Activated CD8-positive, alpha-beta memory T cell treated with anti-CD3 and anti-CD28 coated beads for 48 hours (primary cell): ENCODE data around the gene TOX2.

ENCODE experiments used
- DNase-seq, 3 experiments: peaks; one replicate each; pipeline ENCODE4 v3.0.0-alpha.2; 2020; ENCODE audit warnings: low read depth in 2 of 3, low spot score in 2 of 3

The TOX2 gene

DNA sequence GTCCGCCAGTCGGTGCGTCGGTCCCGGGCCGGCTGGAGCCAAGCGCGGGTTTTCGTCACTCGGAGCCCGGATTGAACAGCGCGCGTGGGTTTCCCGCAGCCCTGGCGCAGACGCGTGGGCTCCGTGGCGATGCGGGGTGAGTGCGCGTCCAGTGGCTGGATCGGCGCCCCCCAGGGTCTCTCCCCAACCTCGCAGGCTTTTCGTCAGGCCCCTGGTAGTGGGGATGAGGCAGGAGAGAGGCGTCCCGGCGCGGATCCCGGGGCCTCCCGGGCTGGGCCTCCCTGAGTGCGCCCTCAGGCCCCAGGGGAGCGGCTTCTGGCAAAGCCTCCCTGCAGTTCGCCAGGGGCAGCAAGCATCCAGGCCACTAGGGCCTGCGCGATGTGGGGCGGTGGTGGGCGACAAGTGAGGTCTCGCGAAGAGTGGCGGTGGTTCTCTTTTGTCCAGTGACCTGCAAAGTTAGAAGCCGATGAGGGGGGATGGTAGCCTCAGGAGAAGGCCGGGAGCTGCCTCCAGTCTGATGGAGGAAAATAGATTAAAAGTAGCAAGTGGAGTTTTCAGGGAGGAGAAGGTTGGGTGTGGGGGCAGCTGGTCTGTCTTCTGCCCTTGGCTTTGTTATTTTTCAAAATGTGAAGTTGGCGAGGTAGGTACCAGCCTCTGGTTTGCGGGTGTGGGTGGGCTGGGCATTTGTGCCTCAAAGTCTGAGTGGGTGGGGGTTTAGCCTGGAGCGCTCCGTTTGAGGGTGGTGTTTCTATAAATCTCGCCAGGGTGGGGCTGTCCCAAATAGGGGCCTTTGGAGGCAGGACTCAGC lies 1.6 kb downstream of the TOX2 start:
- no peak for DNase-seq

DNA sequence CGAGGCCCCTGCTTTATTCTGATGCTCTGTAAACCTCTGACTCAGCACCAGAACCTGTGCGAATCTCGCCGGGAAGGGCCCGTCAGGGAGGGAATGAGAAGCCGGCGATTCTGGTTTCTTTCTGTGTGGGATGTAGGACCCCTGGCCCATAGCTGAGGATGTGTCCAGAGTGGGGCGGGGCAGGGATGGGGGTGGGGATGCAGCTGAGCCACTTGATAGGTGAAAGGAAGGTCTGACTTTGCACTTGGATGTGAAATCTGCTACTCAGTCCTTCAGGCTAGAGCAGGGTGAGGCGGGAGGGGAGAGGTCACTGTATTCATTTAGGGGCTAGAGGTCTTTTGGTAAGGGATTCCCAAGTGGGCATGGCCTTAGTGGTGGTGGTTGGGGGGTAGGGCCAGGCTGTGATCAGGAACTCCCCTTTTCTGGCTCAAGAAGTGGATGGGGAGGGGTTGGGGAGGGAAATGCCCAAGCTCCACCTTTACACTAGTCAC lies 2.3 kb downstream of the TOX2 start:
- no peak for DNase-seq

- DNase-seq = no peak
These were observed 2.7 kb downstream of the TOX2 start for GRCh38 chr20:43917380-43917779.

DNA sequence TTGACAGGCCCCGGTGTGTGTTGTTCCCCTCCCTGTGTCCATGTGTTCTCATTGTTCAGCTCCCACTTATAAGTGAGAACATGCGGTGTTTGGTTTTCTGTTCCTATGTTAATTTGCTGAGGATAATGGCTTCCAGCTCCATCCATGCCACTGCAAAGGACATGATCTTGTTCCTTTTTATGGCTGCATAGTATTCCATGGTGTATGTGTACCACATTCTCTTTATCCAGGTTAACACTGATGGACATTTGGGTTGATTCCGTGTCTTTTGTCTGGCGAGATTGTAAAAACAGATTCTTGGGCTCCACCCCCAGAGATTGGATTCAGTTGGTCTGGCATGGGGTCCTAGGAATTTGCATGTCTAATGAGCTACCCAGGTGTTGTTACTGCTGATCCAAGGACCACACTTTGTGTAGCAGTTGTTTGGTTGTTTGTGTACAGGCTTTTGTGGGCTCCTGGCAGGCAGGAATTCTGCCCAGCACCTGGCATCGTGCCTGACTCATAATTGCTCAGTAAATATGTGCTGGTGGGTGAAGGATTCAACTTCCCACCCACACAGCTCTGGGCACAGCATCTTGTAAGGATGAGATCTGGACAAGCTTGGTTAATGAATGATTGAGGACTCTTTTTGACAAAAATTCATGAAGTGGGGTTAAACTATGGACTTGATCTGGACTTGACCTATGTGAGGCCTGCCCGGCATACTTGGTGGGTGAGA lies 5.2 kb downstream of the TOX2 start:
- DNase-seq = no peak

- no peak for DNase-seq
These were observed 6.1 kb downstream of the TOX2 start for GRCh38 chr20:43920797-43921196.

- no peak for DNase-seq
These were observed 6.7 kb downstream of the TOX2 start for GRCh38 chr20:43921227-43921780.

DNA sequence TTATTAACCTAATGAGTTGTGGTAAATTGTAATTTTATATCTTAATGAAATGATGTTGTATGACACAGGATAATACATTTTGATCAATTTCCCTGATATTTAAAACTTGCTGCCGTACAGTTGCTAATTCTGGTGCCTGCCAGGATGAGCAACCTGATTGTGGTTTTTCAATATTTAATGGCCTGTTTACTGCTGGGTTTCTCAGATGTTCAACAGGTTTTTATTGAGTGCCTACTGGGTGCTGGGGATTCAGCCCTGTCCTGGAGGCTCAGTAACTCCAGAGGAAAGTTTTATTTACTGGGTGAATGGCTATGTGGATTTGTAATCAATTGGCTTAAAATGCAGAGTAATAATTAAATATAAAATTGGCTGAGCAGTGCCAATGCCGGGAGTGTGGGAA lies 8.0 kb downstream of the TOX2 start:
- DNase-seq = no peak

GRCh38 chr20:43923322-43923721 lies 8.7 kb downstream of the TOX2 start:
- DNase-seq = no peak

- DNase-seq = no peak
These were observed 9.3 kb downstream of the TOX2 start for GRCh38 chr20:43923917-43924316.

DNA sequence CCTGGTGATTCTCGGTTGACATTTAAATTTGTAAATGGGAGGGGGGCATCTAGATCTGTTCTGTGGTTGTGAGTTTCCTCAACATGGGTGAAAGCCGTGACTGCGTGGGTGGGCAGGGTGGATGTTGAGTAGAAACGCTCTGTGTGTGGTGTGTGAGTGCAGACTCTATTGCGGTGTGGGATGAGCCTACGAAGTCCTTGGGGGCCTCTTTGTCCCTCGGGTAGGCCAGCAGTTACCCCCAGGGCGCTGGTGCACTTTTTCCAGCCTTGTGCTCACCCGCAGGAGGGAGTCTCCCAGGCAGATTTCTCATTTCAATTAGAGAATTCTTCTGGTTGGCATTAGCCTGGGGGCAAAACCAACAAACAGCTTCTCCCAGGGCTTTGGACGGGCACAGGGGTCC lies 10.6 kb downstream of the TOX2 start:
- DNase-seq = peak in 1 of 3 experiments; percentile 60

DNA sequence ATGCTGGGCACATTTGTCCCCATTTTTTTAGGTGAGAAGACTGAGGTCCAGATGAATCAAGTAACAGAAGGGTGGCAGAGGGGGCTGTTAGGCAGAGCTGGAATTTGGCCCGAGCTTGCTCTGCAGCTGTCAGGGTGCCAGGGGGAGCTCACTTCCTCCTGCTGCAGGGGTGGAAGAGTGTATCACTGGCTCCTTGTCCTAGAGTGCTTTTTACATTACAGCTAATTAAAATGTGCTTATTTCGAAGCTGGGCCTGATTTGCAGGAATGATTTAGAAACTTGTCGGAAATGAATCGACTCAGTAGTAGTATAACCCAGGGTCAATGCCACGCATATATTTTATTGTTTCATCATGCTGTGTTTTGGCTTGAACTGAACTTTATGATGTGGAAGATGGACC lies 11.1 kb downstream of the TOX2 start:
- DNase-seq = no peak

DNA sequence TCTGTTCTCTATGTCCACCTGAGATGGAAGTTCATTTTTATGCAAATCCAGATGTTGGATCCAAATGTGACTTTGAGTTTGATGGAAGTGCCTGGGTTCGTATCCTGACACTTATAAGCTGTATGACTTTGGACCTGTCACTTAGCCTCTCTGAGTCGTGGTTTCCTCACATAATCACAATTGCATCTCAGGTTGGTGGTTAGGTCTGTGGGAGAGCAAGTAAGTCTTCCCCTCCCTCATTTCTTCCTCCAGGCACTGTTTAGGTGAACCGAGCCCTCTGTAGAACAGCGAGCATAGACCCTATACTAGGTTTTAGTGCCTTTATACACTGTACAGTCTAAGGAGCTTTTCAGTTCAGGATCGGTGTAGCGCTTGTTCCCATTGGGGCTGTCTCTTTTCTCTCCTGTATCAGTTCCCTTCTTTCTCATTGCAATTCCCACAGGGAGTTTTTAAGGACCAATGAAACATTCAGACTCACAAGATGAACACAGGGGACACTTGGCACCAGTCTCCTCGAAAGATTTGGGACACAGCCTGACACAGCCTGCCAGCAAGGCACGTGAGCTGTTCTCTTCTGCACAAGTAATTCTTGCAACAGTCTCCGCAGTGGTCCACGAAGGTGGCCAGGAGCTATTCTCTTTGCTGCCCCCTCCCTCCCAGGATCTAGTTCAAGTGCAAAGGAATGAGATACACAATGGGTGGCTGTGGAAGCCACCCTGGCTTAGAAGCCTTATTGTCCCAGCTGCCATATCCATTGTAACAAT lies 11.8 kb downstream of the TOX2 start:
- DNase-seq = no peak

DNA sequence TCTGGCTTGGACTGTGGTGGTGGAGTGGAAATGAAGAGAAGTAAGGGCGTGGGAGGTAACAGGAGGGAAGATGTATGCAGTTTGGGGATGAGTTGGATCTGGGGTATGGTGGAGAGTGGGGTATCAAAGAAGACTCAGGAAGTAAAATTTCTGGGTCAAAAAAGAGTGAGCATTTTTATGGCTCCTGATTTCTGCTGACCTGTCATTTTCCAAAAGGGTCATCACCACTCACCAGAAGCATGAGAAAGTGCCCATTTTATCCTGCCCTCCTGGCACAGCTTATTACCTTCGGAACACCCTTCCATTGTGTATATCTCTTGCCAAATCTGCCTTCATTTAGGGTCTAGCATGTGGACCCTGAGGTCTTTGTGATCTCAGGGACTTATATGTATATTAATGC lies 17.3 kb downstream of the TOX2 start:
- no peak for DNase-seq

DNA sequence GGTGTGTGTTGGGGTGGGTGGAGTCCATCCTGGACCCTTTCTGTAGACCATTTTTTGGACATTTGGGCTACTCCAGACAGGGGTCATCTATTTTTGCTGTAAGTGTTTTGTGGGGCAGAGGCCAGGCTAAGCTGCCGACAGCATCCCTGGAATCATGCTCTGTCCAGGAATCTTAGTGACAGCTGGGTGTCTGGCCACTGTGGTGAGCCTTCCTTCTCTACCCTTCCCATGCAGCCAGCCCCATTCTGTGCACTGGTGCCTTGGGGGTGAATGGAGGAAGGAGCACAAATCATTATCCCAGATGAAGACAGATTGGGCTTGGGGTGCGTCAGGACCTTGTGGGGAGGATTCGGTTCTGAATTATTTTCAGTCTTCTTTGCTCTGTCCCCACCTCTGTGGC lies 20.2 kb downstream of the TOX2 start:
- DNase-seq = no peak

GRCh38 chr20:43936104-43936770 lies 21.6 kb downstream of the TOX2 start:
- DNase-seq = no peak

GRCh38 chr20:43936805-43937204 lies 22.2 kb downstream of the TOX2 start:
- DNase-seq = no peak

DNA sequence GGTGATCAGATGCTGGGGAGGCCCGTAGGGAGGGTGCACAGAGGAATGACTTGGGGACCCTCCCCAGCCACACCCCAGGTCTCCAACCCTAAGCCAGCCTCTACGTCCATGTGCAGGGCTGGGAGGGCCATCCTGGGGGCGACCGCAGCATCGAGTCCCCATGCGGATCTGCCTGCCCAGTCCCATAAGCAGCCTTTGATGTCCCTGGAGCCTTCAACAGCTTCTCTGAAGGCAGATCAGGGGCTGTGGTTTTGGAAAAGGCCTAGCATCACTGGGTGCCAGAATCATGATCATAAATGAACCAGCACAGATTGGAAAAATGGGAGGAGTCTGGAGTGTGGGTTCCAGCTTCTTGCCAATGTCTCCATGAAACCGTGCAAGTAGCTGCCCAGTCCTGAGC lies 22.9 kb downstream of the TOX2 start:
- DNase-seq = no peak

DNA sequence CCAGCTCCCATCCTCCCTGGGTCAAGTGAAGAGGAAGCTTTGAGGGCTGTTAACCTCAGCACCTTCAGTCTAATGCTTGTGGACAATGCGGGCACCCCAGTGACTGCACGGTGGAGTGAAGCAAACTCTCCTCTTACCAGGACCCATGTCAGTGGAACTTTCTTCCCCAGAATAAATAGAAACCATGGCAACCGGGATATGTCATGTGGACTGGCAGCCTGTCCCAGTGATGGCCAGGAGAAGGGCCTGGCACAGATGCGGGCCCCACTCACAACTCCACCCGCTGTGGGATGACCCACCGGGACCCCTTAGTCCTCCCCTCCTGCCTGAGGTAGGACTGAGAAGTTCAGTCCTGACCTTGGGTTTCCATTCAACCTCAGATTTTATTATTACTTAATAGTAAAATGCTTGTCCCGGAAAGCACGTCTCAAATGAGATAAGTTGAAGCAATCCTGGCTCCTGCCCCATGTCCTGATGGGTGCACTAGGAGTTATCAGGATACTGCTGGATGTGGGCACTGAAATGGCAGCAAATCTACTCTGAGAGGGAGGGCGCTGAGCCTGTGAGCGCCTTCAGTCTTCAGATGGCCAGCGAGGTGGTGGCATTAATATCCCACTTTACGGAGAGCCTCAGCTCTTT lies 23.5 kb downstream of the TOX2 start:
- DNase-seq = no peak

DNA sequence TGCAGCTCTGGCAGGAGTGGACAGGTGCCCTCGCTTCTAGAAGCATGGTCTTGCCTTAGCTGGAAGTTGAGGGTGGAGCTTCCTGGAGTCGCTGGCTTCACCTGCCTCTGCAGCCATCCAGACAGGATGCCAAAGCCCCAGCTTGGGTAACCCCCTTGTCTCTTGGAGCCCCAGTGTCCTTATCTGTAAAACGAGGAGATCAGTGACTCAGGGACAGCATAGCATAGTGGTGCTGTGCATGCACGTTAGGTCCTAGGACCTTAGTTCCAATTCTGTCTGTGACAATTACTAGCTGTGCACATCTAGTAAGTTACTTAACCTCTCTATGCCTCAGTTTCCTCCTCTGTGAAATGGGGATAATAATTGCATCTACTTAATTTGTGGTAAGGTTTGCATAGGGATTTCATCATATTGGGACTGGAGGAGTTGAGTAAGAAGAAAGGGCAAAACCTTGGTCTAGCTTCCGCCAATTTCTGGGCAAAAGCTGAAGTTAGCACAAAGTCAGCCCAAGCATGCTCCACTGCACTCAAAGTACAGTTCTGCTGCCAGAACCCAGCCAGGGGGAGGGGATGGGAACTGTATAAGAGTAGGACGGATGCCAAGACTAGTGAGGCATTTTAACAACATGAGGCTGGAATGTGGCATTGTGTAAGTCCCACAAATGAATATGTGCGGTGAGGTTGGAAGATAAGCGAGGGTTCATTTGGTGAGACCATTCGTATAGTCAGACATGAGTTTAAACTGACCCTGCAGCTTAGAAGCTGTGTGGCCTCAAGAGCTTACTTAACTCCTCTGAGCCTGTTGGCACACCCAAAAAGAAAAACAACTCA lies 24.5 kb downstream of the TOX2 start:
- no peak for DNase-seq

DNA sequence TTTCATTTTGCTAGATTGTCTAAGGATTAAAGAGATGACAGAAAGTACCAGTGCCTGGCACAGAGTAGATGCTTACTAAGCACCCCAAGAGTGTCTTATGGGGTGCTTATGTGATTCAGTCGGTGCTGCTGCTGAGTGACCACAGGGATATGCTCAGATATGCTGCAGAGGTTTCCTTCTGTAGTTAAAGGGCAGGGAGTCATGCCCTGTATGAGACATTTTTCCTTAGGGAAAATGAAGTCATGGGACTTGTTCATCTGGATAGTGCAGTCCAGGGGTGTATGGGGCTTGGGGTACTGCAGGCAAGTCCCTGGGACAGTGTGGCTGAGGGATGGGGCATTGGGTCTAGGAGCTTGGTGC lies 25.1 kb downstream of the TOX2 start:
- DNase-seq = no peak
